GM18951 (cell line): ENCODE measurements around the gene AVPR1A.
"Not testable (repeated sequence)": the region's sequence is repeated elsewhere in the genome, so short reads cannot be mapped to it uniquely, and the experiment has no call there.

Experiments
- POLR2A ChIP-seq: IDR thresholded peaks from 4 replicates; pipeline ENCODE4 v1.6.1; 2011; ENCODE audit warnings: mild to moderate bottlenecking; ENCODE audit not compliant: insufficient read length, insufficient read depth; ENCODE audit errors: extremely low read depth
- in situ Hi-C: fragments of 300-500 bp; cut with MboI; formaldehyde crosslinking; loops from one replicate; pipeline ENCODE4 v1.12.0; 2022; ENCODE audit warnings: low sequenced_read_pairs, mixed read lengths, inconsistent platforms; ENCODE audit not compliant: unreplicated experiment

Gene AVPR1A

GRCh38 chr12:63150713-63151622, at the start of gene AVPR1A:
AVPR1A (minus strand) TSS chr12:63151201; CDS start chr12:63150836, 365 bp downstream.
- in situ Hi-C loops, result no loop called here
- no peak for TF ChIP-seq POLR2A

- in situ Hi-C loops, result no loop called here
- no peak for TF ChIP-seq POLR2A
Observed at GRCh38 chr12:63196168-63196567, 45.2 kb upstream of the AVPR1A start.

- no peak for TF ChIP-seq POLR2A
- in situ Hi-C loops, result no loop called here
Observed at GRCh38 chr12:63179224-63179623, 28.2 kb upstream of the AVPR1A start.

GRCh38 chr12:63170321-63170720, 19.3 kb upstream of the AVPR1A start:
- in situ Hi-C loops, result no loop called here
- TF ChIP-seq POLR2A, result no peak

- in situ Hi-C loops, result not testable (repeated sequence)
Observed at GRCh38 chr12:63167741-63168140, 16.7 kb upstream of the AVPR1A start.

- no peak for TF ChIP-seq POLR2A
- in situ Hi-C loops, result no loop called here
Observed at GRCh38 chr12:63164911-63165310, 13.9 kb upstream of the AVPR1A start.

- in situ Hi-C loops, result no loop called here
- TF ChIP-seq POLR2A, result no peak
Observed at GRCh38 chr12:63163541-63163940, 12.5 kb upstream of the AVPR1A start.

- in situ Hi-C loops, result no loop called here
- TF ChIP-seq POLR2A, result no peak
Observed at GRCh38 chr12:63155375-63155774, 4.4 kb upstream of the AVPR1A start.

GRCh38 chr12:63154560-63154959, 3.6 kb upstream of the AVPR1A start:
- no peak for TF ChIP-seq POLR2A
- in situ Hi-C loops, result no loop called here

- in situ Hi-C loops, result no loop called here
- TF ChIP-seq POLR2A, result no peak
Observed at GRCh38 chr12:63152321-63152700, 1.3 kb upstream of the AVPR1A start.

GRCh38 chr12:63151623-63152320, 771 bp upstream of the AVPR1A start:
- in situ Hi-C loops, result no loop called here

GRCh38 chr12:63149909-63150712, 890 bp downstream of the AVPR1A start:
- no peak for TF ChIP-seq POLR2A
- in situ Hi-C loops, result no loop called here

More at GRCh38 chr12:63151623-63152320, 771 bp upstream of the AVPR1A start:
- TF ChIP-seq POLR2A, result no peak

- in situ Hi-C loops, result no loop called here
- TF ChIP-seq POLR2A, result no peak
Observed at GRCh38 chr12:63144556-63144955, 6.4 kb downstream of the AVPR1A start.

GRCh38 chr12:63138488-63138887, 12.5 kb downstream of the AVPR1A start:
- no peak for TF ChIP-seq POLR2A
- in situ Hi-C loops, result no loop called here

- TF ChIP-seq POLR2A, result no peak
- in situ Hi-C loops, result no loop called here
Observed at GRCh38 chr12:63133981-63134380, 17.0 kb downstream of the AVPR1A start.
